Astrocyte (in vitro differentiated cells and primary cell): Measurements from ENCODE around the gene RTN3. TPM values are rescaled to one million over a fixed set of nuclear protein-coding genes. Genes with fewer than 3 reads are reported as not detected.
A peak's percentile ranks its signal among the peaks of the same experiment; 100 is the strongest.
"Not testable (repeated sequence)": the region's sequence is repeated elsewhere in the genome, so short reads cannot be mapped to it uniquely, and the experiment has no call there.

ENCODE experiments used
- DNase-seq: peaks from one replicate; pipeline ENCODE4 v3.0.0-alpha.2; 2010; ENCODE audit warnings: low read depth
- FAIRE-seq: peaks from 2 replicates; lab custom pipeline; 2011; peaks lifted over from hg19 to GRCh38; lab: Jason Lieb, UNC
- H2AFZ ChIP-seq: 2 replicates; pipeline ENCODE4 v1.6.0; 2012; ENCODE audit warnings: low read depth, low read length, inconsistent platforms
- H3K27ac ChIP-seq: 2 replicates; pipeline ENCODE4 v1.5.1; 2011; ENCODE audit warnings: low read depth, low read length, inconsistent platforms
- H3K27me3 ChIP-seq: 2 replicates; pipeline ENCODE4 v1.6.0; 2011; ENCODE audit warnings: low read length, inconsistent platforms; ENCODE audit not compliant: insufficient read depth
- H3K36me3 ChIP-seq: 2 replicates; pipeline ENCODE4 v1.5.1; 2011; ENCODE audit warnings: low read length, inconsistent platforms; ENCODE audit not compliant: insufficient read depth
- H3K4me1 ChIP-seq: 2 replicates; pipeline ENCODE4 v1.5.1; 2011; ENCODE audit warnings: low read length, inconsistent platforms; ENCODE audit not compliant: insufficient read depth
- H3K4me2 ChIP-seq: 2 replicates; pipeline ENCODE4 v1.6.0; 2012; ENCODE audit warnings: low read length, inconsistent platforms
- H3K4me3 ChIP-seq: 2 replicates; pipeline ENCODE4 v1.5.1; 2011; ENCODE audit warnings: low read depth, mild to moderate bottlenecking, low read length, inconsistent platforms; ENCODE audit not compliant: insufficient read depth
- H3K79me2 ChIP-seq: 2 replicates; pipeline ENCODE4 v1.6.0; 2012; ENCODE audit warnings: mild to moderate bottlenecking, low read length, inconsistent platforms; ENCODE audit not compliant: insufficient read depth
- H3K9ac ChIP-seq: 2 replicates; pipeline ENCODE4 v1.6.0; 2012; ENCODE audit warnings: mild to moderate bottlenecking, low read length, inconsistent platforms
- H3K9me3 ChIP-seq: 2 replicates; pipeline ENCODE4 v1.5.1; 2012; ENCODE audit warnings: low read depth, mild to moderate bottlenecking, low read length, inconsistent platforms; ENCODE audit not compliant: insufficient read depth
- H4K20me1 ChIP-seq: 2 replicates; pipeline ENCODE4 v1.6.0; 2012; ENCODE audit warnings: low read length, inconsistent platforms; ENCODE audit not compliant: insufficient read depth
- H3K27ac Mint-ChIP-seq: one replicate; pipeline ENCODE4 v1.8.0; 2021; ENCODE audit warnings: mild to moderate bottlenecking, mixed read lengths; ENCODE audit not compliant: unreplicated experiment
- H3K27me3 Mint-ChIP-seq: one replicate; pipeline ENCODE4 v1.8.0; 2021; ENCODE audit warnings: low read depth, mixed read lengths; ENCODE audit not compliant: unreplicated experiment
- H3K36me3 Mint-ChIP-seq: one replicate; pipeline ENCODE4 v1.8.0; 2021; ENCODE audit warnings: low read depth, mixed read lengths; ENCODE audit not compliant: unreplicated experiment
- H3K4me1 Mint-ChIP-seq: one replicate; pipeline ENCODE4 v1.8.0; 2021; ENCODE audit warnings: low read depth, mixed read lengths; ENCODE audit not compliant: unreplicated experiment
- H3K4me3 Mint-ChIP-seq: one replicate; pipeline ENCODE4 v1.8.0; 2021; ENCODE audit warnings: mild to moderate bottlenecking, moderate library complexity, mixed read lengths; ENCODE audit not compliant: unreplicated experiment
- H3K9me3 Mint-ChIP-seq: one replicate; pipeline ENCODE4 v1.8.0; 2021; ENCODE audit warnings: mild to moderate bottlenecking, mixed read lengths; ENCODE audit not compliant: unreplicated experiment
- CTCF ChIP-seq: IDR thresholded peaks from 2 replicates; pipeline ENCODE4 v1.5.1; 2011; ENCODE audit warnings: low read depth, mild to moderate bottlenecking, inconsistent platforms, low read length, moderate library complexity; ENCODE audit not compliant: insufficient read depth
- EZH2 ChIP-seq: IDR thresholded peaks from 2 replicates; pipeline ENCODE4 v1.6.1; 2012; ENCODE audit warnings: mild to moderate bottlenecking, low read length, inconsistent platforms; ENCODE audit not compliant: insufficient read depth
- total RNA-seq: library from RNA; stranded (reverse); gene quantifications from 2 replicates; pipeline ENCODE4 v1.2.1, GENCODE V29; 2021

Gene RTN3
- total RNA-seq, 1 donor from 2014 or later, result 99.5 TPM

GRCh38 chr11:63769714-63770455, 88.6 kb downstream of the RTN3 start:
- Histone ChIP-seq H3K79me2 (peaks cover 30% of the 10 kb centered on the region), H3K27ac (no peak overlapping the region), H3K4me3 (peak overlapping the region; percentile 64), H3K4me1 (peaks cover 12% of the 10 kb centered on the region), H3K27me3 (no peaks in the 10 kb centered on the region), H3K9me3 (no peaks in the 10 kb centered on the region), H3K9ac (peak overlapping the region; percentile 76), H2AFZ (peak overlapping the region; percentile 78), H3K36me3 (no peaks in the 10 kb centered on the region), H3K4me2 (peak overlapping the region; percentile 88), H4K20me1 (peaks cover 31% of the 10 kb centered on the region)
- H3K9me3 Mint-ChIP-seq, result no peaks in the 10 kb centered on the region
- no peak overlapping the region for H3K27ac Mint-ChIP-seq
- peaks cover 15% of the 10 kb centered on the region for H3K4me1 Mint-ChIP-seq
- no peaks in the 10 kb centered on the region for H3K36me3 Mint-ChIP-seq
- no peak for DNase-seq
- H3K27me3 Mint-ChIP-seq, result no peaks in the 10 kb centered on the region
- no peak for FAIRE-seq
- no peak for TF ChIP-seq EZH2
- no peak for TF ChIP-seq CTCF
- H3K4me3 Mint-ChIP-seq, result peak overlapping the region; percentile 84

- TF ChIP-seq CTCF (no peak), EZH2 (no peak)
- Histone ChIP-seq H3K36me3 (no peaks in the 10 kb centered on the region), H3K79me2 (peaks cover 23% of the 10 kb centered on the region), H2AFZ (no peak overlapping the region), H4K20me1 (peaks cover 23% of the 10 kb centered on the region), H3K27me3 (no peaks in the 10 kb centered on the region), H3K4me1 (peaks cover 12% of the 10 kb centered on the region), H3K9ac (no peak overlapping the region), H3K4me3 (no peak overlapping the region), H3K9me3 (no peaks in the 10 kb centered on the region), H3K4me2 (no peak overlapping the region), H3K27ac (no peak overlapping the region)
- Mint-ChIP-seq H3K27ac (no peak overlapping the region), H3K4me1 (peaks cover 11% of the 10 kb centered on the region), H3K9me3 (no peaks in the 10 kb centered on the region), H3K27me3 (no peaks in the 10 kb centered on the region), H3K36me3 (no peaks in the 10 kb centered on the region), H3K4me3 (no peak overlapping the region)
- DNase-seq (no peak), FAIRE-seq (no peak)
These were observed 89.5 kb downstream of the RTN3 start for GRCh38 chr11:63770763-63771162.

GRCh38 chr11:63771741-63772318, 90.5 kb downstream of the RTN3 start:
- H3K79me2 ChIP-seq, result peaks cover 12% of the 10 kb centered on the region
- not testable (repeated sequence) for DNase-seq, H3K4me3 Mint-ChIP-seq, H3K4me2 ChIP-seq, H3K9ac ChIP-seq, FAIRE-seq, H3K27ac Mint-ChIP-seq, H3K36me3 ChIP-seq, H3K4me1 ChIP-seq, H3K9me3 Mint-ChIP-seq, H3K36me3 Mint-ChIP-seq, H3K27ac ChIP-seq, H2AFZ ChIP-seq, H3K4me1 Mint-ChIP-seq, H3K9me3 ChIP-seq, H3K27me3 ChIP-seq, H3K27me3 Mint-ChIP-seq, H3K4me3 ChIP-seq
- peaks cover 12% of the 10 kb centered on the region for H4K20me1 ChIP-seq
